GM12891 (cell line): Measurements from ENCODE around the gene CA12.

Experiments
- DNase-seq: peaks from one replicate; pipeline ENCODE4 v3.0.0; 2011; ENCODE audit warnings: low spot score; ENCODE audit not compliant: insufficient read length
- FAIRE-seq: peaks from 2 replicates; lab custom pipeline; 2011; peaks lifted over from hg19 to GRCh38; lab: Jason Lieb, UNC
- PAX5 ChIP-seq: IDR thresholded peaks from 2 replicates; pipeline ENCODE4 v1.6.1; 2011; ENCODE audit warnings: low read length, moderate library complexity, mild to moderate bottlenecking; ENCODE audit not compliant: insufficient read depth, severe bottlenecking
- POLR2A ChIP-seq: IDR thresholded peaks from 2 replicates; pipeline ENCODE4 v1.6.1; 2011; ENCODE audit warnings: low read depth, low read length, control low read depth
- POLR2AphosphoS5 ChIP-seq: IDR thresholded peaks from 2 replicates; pipeline ENCODE4 v1.6.1; 2011; ENCODE audit warnings: low read depth, low read length, control low read depth
- POU2F2 ChIP-seq: IDR thresholded peaks from 2 replicates; pipeline ENCODE4 v1.6.1; 2011; ENCODE audit warnings: low read depth, mild to moderate bottlenecking, control low read depth, low read length, moderate library complexity
- SPI1 ChIP-seq: IDR thresholded peaks from 2 replicates; pipeline ENCODE4 v1.6.1; 2011; ENCODE audit warnings: low read depth, low read length, control low read depth
- TAF1 ChIP-seq: IDR thresholded peaks from 2 replicates; pipeline ENCODE4 v1.6.1; 2011; ENCODE audit warnings: low read depth, low read length, control low read depth

The CA12 gene

DNA sequence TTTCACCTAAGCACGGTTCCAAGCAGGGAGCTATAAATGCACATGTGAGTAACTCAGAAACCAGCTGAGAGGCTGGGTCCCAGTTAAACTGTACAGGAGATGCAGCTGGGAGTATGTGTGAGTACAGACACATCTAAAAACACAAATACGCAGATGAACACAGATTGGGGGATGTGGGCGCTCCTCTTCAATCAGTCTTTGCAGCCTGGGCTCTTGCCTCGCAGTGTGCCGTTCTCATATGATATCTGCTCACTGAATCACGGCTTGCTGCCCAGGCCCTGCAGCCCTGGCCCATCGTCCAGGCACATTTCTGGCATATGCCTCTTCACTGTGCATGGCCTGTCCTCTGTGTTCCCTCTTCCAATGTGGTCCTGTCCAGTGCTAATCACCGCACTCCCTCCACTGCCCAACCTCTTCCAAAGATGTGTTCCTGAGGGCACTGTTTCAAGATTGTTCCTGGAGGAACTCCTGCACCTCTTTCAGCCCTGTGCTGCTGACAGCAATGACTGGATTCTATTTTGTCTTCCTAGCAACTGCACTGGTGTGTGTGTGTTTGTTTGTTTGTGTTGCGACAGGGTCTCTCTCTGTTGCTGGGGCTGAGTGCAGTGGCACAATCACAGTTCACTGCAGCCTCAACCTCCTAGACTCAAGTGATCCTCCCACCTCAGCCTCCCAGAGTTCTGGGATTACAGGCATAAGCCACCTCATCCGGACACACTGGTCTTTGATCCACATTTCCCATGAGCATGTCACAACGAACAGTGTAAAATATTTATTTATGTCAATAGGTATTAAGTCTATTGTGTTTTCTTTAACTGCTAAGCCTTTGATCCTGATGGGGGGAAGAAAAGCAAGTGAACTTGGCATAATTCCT, 17.0 kb downstream of the CA12 start:
- TF ChIP-seq TAF1 (no peak), POU2F2 (no peak), PAX5 (no peak), SPI1 (no peak), POLR2AphosphoS5 (no peak), POLR2A (no peak)
- FAIRE-seq (no peak), DNase-seq (no peak)

DNA sequence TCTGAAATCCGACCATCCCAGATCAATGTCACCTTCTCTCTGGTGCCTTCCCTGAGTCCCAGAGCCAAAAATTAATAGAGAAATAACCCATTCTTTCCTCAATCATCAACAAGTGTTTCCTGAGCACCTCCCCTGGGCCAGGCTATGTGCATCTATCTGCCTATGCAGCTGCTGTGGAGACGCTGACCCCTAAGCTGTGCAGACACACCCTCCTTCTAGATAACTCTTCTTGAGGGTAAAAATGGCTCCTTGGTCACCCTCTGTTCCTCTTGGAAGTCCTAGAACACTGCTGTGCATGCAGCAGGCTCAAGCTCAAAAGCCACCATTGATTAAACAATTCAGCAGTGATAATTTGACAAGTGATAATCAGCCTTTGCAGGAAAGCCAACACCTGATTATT, 18.4 kb downstream of the CA12 start:
- DNase-seq (no peak), FAIRE-seq (no peak)
- TF ChIP-seq POLR2A, result no peak
- TF ChIP-seq SPI1, result no peak
- TF ChIP-seq TAF1, result no peak
- TF ChIP-seq PAX5, result no peak
- no peak for TF ChIP-seq POLR2AphosphoS5
- no peak for TF ChIP-seq POU2F2

DNA sequence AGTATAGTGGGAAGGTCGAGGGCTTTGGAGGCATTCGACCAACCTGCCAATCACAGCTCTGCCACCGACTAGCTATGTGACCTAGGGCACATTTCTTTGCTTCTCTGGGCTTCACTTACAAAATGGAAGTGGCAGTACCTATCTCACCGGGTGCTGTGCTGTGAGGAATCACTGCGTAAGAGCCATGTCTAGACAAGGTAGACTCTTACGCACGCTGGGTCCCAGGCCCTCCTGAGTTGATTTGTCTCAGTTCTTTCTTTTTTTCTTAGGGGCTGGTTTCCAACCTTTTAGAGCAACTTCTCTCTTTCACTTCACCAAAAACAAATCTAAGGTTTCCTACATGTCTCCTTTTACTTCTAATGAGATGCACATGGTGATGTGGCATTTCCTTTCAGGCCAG, 18.8 kb downstream of the CA12 start:
- DNase-seq, result no peak
- FAIRE-seq, result peak; percentile 13
- TF ChIP-seq SPI1 (no peak), PAX5 (no peak), POLR2AphosphoS5 (no peak), TAF1 (no peak), POU2F2 (no peak), POLR2A (no peak)

- FAIRE-seq (no peak), DNase-seq (no peak)
- TF ChIP-seq SPI1 (no peak), POU2F2 (no peak), POLR2A (no peak), PAX5 (no peak), TAF1 (no peak), POLR2AphosphoS5 (no peak)
Measured at GRCh38 chr15:63362196-63362595, 19.4 kb downstream of the CA12 start.

GRCh38 chr15:63360170-63360569, 21.5 kb downstream of the CA12 start:
- no peak for DNase-seq
- FAIRE-seq, result no peak
- no peak for TF ChIP-seq SPI1
- TF ChIP-seq PAX5, result no peak
- TF ChIP-seq POU2F2, result no peak
- no peak for TF ChIP-seq TAF1
- TF ChIP-seq POLR2A, result no peak
- no peak for TF ChIP-seq POLR2AphosphoS5

DNA sequence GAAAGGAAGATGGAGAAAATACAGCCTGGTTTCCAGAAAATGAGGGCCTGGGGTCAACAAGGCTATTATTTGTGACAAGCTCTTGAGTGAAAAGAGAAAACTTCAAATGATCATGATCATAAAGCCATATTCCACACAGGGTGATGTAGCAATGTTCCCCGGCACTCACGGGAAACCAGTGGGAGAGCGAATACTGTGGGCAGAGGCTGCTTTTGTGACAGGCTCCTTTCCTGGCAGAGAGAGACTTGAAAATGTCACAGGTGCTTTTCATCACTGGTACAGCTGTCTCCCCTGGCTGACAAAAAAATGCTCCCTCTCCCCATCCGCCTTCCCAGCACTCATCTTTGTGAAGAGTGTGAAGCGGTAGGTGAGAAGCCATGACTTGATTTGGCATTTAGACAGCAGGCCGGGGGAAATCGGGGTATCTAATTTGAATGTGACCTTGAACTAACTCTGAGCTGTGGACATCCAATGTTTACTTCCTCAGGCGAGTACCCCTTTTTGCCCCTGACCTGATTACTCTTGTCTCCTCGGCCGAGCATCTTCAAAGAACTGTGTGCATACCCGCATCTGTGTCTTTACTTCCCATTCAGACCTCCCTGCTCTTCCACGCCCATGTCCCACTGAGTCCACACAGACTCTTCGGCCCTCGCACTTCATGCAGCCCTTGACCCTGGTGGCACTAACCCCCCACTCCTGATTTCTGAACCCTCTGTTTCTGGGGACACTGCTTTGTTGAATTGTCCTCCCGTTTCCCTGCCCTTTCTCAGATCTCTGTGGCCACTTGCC, 23.2 kb downstream of the CA12 start:
- TF ChIP-seq POLR2AphosphoS5, result no peak
- no peak for TF ChIP-seq POLR2A
- TF ChIP-seq SPI1, result no peak
- TF ChIP-seq POU2F2, result no peak
- TF ChIP-seq PAX5, result no peak
- TF ChIP-seq TAF1, result no peak
- no peak for FAIRE-seq
- no peak for DNase-seq

DNA sequence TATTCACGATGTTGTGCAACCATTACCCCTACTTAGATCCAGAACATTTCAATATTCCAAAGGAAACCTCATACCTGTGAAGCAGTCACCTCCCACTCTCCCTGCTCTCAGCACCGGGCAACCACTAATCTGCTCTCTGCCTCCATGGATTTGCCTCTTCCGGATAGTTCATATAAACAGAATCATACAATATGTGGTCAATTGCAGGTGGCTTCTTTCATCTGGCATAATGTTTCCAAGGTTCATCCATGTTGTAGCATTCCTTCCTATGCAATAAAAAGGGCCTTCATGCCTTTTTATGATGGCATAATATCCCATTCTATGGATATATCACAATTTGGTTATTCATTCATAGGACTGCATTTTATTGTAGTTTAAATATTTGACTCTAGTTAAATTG, 23.9 kb downstream of the CA12 start:
- FAIRE-seq, result no peak

DNA sequence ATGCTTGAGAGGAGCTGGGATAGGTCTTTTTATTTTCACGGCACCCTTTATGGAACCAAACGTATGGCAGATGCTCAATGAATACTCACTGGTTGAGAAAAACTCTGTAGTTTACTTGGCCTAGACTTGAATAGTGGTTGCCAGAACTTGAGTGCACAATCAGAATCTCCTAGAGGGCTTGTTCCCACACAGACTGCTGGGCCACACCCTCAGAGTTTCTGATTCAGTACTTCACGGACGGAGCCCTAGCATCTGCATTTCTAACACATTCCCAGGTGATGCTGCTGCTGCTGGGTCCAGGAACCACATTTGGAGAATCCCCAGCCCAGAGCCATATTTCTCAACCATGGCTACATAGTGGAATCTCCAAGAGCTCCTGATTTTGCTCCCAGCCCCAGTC, 24.6 kb downstream of the CA12 start:
- FAIRE-seq (no peak), DNase-seq (no peak)
- no peak for TF ChIP-seq SPI1
- TF ChIP-seq POLR2AphosphoS5, result no peak
- TF ChIP-seq POU2F2, result no peak
- no peak for TF ChIP-seq POLR2A
- no peak for TF ChIP-seq PAX5
- TF ChIP-seq TAF1, result no peak

More for the DNA sequence above, 23.9 kb downstream of the CA12 start:
- no peak for DNase-seq
- no peak for TF ChIP-seq POU2F2
- no peak for TF ChIP-seq SPI1
- no peak for TF ChIP-seq POLR2AphosphoS5
- TF ChIP-seq PAX5, result no peak
- TF ChIP-seq POLR2A, result no peak
- TF ChIP-seq TAF1, result no peak

GRCh38 chr15:63354821-63355650, 26.6 kb downstream of the CA12 start:
- FAIRE-seq (peak; percentile 82), DNase-seq (no peak)
- TF ChIP-seq SPI1 (no peak), POU2F2 (no peak), PAX5 (no peak), POLR2AphosphoS5 (no peak), POLR2A (no peak), TAF1 (no peak)

DNA sequence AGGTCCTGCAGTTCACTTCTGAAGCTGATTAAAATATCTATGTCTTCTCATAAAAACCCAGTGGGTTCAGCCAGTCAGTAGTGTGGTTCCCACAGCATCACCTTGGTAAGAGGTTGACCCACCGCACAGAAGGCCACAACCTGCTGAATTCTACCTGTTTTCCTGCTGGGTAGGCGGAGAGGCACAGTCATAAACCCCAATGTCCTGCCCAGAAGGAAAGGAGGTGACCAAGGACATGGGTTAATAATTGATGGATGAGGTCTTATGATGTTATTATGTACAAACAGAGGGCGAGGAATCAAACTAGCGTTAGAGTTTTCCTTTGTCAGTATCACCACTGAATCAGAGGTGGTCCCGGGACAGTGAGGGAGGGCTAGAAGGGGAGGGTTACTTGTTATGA, 27.8 kb downstream of the CA12 start:
- TF ChIP-seq POU2F2 (no peak), POLR2A (no peak), TAF1 (no peak), SPI1 (no peak), PAX5 (no peak), POLR2AphosphoS5 (no peak)
- FAIRE-seq, result no peak
- DNase-seq, result no peak
